NCI-H1436 (cell line): ENCODE results near the gene PLD6.

Experiments used
- DNase-seq: peaks from one replicate; lab custom pipeline; 2025; lab: John Stamatoyannopoulos, UW

The PLD6 gene

GRCh38 chr17:17155568-17155967, 50.6 kb downstream of the PLD6 start:
- DNase-seq = no peak

DNA sequence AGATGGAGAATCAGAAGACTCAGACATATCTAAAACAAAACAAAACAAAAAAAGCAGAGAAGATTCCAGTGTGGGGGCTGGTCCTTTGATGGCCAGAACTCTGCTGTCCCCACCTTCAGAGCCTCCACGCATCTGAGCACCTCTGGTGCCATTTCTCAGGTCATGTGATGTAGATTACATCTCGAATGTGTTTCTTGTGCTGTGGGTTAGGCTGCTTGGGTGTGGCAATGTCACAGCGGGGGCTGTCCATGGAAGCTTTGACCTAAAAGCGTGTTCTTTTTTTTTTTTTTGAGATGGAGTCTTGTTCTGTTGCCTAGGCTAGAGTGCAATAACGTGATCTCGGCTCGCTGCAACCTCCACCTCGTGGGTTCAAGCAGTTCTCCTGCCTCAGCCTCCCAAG, 51.2 kb downstream of the PLD6 start:
- DNase-seq = no peak

DNA sequence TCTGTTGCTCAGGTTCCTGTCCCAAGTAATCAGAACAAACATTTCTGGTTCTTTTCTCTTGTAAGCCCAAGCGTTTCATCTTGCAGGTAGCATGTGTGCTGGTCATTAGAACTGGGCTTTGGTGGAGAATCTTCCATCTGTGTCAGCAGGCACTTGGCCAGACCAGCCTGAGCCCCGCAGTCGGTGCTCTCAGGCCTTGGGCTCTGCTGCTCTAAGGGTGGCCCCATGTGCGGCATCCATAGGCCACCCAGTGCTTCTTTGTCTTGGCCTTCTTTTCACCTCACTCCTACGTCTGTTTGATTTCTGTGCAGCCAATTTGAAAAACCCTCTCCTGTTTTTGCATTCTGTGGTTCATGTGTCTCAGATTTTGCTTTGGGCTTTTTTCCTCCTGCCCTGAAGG, 51.6 kb downstream of the PLD6 start:
- DNase-seq = no peak

DNA sequence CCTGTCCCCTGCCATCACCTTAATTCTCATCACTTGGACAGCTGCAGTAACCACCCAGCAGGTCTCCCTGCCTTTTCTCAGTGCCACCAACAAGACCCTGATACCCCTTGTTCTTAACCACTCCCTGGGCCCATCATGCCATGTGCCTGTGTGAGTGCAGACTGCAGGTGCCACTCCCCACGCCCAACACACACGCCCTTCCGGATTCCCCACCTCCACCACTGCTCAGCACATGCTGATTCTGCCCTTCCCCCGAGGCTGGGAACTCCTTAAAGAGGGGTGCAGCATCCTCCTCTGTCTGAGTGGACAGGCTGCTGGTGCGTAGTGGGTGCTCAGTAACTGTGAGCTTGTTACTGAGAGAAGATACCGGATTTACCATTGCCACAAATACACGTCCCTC, 52.4 kb downstream of the PLD6 start:
- no peak for DNase-seq

GRCh38 chr17:17153071-17153470, 53.1 kb downstream of the PLD6 start:
- no peak for DNase-seq

DNA sequence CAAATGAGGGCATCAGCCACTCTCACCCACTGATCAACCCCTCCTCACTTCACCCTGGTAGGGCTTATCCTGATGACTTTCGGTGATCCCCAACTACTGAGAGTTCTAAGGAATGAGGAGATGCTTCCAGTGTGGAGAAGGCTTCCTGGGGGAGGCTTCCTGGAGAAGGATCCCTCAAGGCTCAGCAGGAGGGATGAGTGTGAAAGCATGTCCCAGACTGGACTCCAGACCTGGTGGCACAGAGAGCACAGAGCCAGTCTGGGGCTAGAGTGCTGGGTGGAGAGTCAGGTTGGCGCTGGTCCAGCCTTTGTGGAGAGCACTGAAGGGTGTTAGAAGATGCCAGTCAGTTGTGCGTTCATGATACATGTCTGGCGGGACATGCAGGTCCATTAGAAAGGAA, 53.7 kb downstream of the PLD6 start:
- DNase-seq = no peak

DNA sequence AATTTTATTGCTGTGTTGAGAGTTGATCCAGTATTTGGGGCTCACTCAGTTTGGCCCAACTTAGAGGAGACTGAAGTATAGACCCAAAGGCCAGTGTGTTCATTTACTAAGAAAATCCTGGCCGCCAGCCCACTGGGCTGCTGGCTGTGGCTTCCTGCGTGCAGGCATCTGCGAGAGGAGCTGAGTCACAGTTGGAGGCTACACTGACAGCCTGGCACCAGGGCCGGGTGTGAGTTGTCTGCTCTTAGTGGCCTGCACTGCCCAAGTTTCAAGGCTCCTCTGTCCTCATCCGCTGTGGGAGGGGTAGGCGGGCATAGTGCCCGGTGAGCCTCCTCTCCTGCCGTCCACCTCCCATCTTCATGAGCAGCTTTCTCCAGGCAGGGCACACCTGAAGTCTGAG, 54.2 kb downstream of the PLD6 start:
- no peak for DNase-seq

DNA sequence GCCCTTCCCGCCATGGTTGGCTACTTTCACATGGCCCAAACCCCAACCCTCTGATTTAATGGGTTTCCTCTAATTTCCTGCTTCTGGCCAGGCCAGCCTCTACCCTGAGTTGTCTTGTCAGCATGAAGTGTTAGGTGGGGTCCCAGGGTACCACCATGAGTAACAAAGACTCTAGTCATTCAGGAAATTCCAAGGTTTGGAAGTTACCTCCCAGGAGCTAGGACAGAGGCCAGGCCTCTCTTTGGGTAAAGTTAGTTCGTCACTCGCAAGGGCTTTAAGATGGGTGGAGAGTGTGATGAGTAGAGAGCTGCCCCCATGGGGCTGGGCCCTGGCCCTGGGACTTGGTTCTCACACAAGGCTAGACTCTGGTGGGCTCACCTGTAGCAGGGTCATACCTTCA, 54.6 kb downstream of the PLD6 start:
- no peak for DNase-seq

DNA sequence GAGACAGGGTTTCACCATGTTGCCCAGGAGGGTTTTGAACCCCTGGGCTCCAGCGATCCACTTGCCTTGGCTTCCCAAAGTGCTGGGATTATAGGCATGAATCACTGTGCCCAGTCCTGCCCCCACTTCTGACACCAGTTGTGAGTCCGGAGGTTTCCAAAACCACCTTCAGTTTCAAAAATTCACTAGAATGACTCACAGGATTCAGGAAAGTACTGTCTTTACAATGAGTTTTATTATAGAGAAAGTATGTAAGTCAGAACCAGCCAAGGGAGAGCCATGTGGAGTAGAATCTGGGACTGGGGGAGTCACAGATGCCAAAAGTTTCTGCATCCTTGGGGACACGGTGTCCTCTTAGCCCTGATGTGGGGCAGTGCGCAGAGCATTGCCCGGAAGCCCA, 55.1 kb downstream of the PLD6 start:
- no peak for DNase-seq
